ENCODE measurements around the gene HLA-DMB.

HLA-DMB gene

DNA sequence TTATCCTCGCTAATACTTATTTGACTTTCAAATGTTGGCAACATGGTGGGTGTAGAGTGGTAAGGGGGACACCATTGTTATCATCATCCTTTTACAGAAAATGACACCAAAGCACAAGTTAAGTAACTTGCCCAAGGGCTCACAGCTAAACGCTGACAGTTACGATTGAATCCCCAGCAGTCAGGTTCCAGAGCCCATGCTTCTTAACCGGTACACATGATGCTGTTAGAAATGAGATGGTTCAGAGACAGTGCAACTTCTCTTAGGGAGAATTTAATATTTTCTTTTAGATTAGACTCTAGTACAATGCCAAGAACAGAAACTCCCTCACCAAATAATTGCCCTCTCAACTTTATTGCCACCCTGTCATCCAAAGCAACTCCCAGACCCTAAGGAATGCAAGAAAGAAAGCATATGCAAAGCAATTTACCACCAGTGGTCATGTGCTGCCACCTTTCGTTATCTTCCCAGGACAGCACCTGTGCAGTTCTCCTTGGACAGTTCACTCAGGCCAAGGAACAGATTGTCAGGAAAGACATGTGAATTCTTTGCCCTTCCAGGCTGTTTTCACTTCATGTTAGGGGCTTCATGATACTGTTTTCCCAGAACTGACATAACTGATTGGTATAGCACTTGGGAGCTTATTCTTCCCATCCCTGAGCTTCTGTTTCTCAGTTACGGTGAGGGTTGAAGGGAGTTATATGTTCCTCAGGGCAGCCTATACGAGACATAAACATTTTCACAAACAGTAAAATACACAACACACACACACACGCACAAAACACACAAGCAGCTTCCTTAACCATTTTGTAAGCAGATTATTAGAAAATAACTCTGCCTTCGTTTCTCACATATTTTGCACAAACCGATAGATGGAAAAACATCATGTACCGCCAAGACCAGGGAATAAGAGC is 7.0 kb upstream of the HLA-DMB start:
- TF ChIP-seq GATA3 (IDR thresholded peaks at IDR 0.05; ENCODE audit: low read depth, low read length) (no peak), GATA2 (IDR thresholded peaks at IDR 0.05; ENCODE audit: low read depth, low read length) (no peak)

GRCh38 chr6:32946893-32947292 is 6.1 kb upstream of the HLA-DMB start:
- TF ChIP-seq GATA3 (IDR thresholded peaks at IDR 0.05; ENCODE audit: low read depth, low read length) (no peak), GATA2 (IDR thresholded peaks at IDR 0.05; ENCODE audit: low read depth, low read length) (no peak)

DNA sequence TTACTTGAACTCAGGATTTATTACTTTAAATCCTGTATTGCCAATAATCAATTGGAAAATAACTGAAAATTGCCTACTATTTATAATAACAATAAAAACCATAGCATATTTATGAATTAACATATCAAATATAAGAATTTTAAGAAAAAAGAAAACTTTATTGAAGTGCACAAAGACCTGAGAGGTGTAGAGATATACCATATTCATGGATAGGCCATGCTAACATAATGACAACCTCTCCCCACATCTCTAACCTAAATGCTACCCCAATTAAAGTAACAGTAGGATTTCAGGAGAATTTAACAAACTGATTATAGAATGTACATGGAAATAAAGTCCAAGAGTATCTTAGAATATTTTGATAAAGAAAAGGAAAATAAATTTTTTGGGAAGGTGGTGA is 5.1 kb upstream of the HLA-DMB start:
- TF ChIP-seq GATA3 (IDR thresholded peaks at IDR 0.05; ENCODE audit: low read depth, low read length) (no peak), GATA2 (IDR thresholded peaks at IDR 0.05; ENCODE audit: low read depth, low read length) (no peak)

DNA sequence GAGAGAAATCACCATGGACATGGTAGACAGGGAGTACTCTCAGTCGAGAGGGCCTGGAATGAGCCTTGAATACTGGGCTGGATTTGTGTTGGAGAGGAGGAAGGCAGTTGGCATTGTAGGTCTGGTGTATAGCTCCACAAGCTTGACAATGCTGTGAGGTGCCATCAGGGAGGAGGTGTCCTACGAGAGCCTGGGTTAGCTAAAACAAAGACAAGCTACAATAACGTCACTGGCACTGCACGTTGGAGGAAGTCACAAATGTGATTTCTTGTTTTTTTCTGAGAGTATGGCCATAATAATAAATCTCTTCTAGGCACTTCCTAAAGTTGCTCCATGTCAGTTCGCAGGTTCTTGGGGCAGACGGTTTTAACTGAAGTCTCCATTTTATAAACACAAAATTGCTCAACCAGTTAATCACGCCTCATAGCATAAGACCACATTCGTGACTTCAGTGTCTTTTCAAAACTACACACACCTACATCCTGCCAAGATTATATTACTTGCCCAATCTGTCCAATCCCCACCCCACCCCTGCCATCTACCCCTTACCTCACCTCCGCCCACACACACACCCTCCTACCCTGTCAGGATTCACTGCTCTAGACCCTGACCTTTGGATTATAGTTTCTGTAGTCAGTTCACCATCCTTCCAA is 4.4 kb upstream of the HLA-DMB start:
- TF ChIP-seq GATA2 (IDR thresholded peaks at IDR 0.05; ENCODE audit: low read depth, low read length) (no peak), GATA3 (IDR thresholded peaks at IDR 0.05; ENCODE audit: low read depth, low read length) (no peak)

DNA sequence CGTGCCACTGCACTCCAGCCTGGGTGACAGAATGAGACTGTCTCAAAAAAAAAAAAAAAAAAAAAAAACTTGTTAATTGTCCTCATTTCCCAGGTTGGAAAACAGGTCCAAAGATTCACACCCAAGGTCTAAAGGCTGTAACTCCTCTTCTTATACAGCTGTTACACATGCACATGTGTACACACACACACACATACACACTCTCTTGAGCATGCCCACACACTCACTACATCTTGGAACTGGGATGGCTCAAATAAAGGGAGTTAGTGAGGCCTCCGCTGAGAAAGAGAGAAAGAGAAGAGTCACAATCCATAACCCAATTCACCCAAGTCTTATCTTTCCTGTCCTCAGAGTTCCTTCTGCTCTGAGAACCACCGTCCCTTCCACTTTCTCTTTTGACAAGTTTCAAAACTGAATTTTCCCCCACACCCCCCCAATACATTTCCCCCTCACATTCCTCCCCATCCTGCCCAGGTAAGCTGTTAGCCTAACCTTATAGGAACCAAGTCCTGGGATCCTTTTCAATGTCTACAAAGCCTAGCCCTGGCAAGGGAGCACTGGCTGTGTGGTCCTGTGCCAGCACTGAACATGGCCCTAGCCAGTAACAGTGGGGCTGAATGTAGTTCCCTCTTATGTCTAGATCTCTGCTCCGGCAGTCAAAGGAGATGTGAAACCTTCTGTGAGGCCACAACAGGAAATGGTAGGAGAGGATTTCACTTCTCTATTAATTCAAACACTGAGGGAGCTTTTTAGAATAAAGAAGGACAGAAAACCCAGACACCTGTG is 3.2 kb upstream of the HLA-DMB start:
- TF ChIP-seq GATA2 (IDR thresholded peaks at IDR 0.05; ENCODE audit: low read depth, low read length), result no peak
- TF ChIP-seq GATA3 (IDR thresholded peaks at IDR 0.05; ENCODE audit: low read depth, low read length), result no peak

- no peak for TF ChIP-seq GATA3 (IDR thresholded peaks at IDR 0.05; ENCODE audit: low read depth, low read length)
- TF ChIP-seq GATA2 (IDR thresholded peaks at IDR 0.05; ENCODE audit: low read depth, low read length), result no peak
Measured at GRCh38 chr6:32941214-32941768, 463 bp upstream of the HLA-DMB start.

DNA sequence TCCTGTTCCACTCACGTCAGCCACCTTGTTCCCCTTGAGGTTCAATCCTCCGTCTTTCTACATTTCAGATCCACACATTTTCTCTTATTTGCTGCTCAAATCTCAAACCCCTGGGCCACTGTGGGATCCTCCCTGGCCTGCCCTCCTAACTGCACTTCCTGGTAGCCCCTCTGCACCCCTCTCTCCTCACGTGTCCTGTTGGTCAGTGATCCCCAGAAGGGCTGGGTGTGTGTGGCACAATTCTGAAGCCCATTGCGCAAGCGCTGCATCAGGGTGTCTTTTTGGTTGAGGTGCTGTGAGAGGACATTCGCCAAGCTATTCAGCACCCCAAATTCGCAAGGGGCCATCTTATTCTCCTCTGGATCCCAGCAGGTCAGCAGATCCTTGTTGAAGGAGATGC is 2.3 kb downstream of the HLA-DMB start:
- TF ChIP-seq GATA3 (IDR thresholded peaks at IDR 0.05; ENCODE audit: low read depth, low read length) (no peak), GATA2 (IDR thresholded peaks at IDR 0.05; ENCODE audit: low read depth, low read length) (no peak)

GRCh38 chr6:32937230-32937633 is 3.6 kb downstream of the HLA-DMB start:
- no peak for TF ChIP-seq GATA3 (IDR thresholded peaks at IDR 0.05; ENCODE audit: low read depth, low read length)
- no peak for TF ChIP-seq GATA2 (IDR thresholded peaks at IDR 0.05; ENCODE audit: low read depth, low read length)

GRCh38 chr6:32936239-32937152 is 4.3 kb downstream of the HLA-DMB start:
- TF ChIP-seq GATA2 (IDR thresholded peaks at IDR 0.05; ENCODE audit: low read depth, low read length) (no peak), GATA3 (IDR thresholded peaks at IDR 0.05; ENCODE audit: low read depth, low read length) (no peak)

DNA sequence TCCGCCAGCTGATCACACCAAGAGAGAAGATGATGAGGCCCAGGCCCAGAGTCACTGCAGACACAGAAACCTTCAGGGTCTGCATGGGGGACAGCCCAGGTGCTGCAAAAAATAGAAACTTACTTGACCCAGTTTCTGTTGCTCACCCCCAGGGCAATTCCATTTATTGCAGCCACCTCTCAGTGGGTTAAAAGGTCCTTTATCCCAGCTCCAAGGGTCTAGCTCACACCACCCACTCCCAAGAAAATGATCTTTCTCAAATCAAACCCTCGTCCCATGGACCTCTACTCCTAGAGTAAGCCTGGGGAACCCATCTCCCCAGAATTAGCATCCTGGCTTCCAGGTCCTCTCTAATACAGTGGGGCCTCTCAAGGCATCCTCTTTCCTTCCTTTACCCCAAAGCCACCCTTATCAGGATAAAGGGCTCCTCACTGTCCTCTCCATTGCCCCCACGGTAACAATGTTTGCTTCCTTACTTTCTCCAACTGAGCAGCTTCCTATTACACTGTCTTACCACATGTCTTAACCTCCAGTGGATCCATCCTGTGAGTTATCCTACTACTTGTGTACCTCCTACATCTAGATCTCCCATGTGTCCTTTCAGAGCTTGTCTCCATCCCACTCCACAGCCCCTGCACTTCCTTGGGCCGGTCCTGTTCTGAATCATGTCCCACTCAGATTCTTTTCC is 5.1 kb downstream of the HLA-DMB start:
- TF ChIP-seq GATA2 (IDR thresholded peaks at IDR 0.05; ENCODE audit: low read depth, low read length) (no peak), GATA3 (IDR thresholded peaks at IDR 0.05; ENCODE audit: low read depth, low read length) (no peak)

DNA sequence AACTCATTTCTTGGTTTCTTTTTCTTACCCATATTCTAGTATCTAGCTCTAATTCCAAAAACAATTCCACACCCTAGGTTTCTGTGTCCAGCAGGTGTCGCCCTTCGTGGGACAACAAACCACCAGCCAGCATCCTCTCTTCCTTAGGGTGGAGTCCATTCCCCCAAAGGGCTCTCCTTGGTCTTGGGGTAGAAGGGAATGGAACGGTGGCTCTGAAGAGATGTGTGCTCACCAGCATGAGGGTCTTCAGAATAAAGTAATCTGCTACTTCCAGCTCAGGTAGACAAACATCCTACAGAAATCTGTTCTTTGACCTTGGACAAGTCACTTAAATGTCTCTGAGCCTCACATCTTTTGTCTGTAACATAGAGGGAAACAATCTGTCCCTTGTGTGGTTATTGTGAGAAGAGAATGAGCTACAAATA is 7.2 kb downstream of the HLA-DMB start:
- TF ChIP-seq GATA2 (IDR thresholded peaks at IDR 0.05; ENCODE audit: low read depth, low read length) (no peak), GATA3 (IDR thresholded peaks at IDR 0.05; ENCODE audit: low read depth, low read length) (no peak)

DNA sequence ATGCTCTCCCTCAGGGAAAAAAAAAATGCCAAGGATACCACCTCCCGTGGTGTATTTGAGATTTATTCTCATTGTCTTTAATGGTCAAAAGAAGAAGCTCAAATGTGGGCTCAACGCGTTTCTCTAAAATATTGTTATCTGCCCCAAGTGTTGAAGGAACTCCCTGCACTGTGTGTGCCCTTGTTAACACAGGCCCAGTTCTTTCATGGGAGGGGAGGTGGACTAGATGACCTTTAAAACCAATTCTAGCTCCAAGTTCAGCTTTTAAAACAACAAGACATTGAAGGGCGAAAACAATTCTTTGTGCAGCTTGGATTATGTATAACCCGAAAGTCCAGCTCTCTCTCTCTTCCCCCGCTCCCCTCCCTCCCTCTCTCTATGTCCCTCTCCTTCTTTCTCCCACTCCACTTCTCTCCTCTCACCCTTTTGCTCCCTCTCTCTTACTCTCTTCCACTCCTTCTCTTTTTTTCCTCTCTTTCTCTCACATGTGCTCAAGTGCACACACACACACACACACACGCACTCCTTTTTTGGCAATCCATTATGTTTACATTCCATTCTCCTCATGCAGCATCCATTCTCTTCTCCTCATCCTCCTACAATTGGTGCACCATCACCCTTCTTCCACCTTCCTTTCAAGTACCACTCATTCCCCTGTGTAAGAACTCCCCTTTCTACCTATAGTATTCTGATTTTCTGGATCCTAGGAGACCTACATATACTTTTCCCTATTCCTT is 8.5 kb downstream of the HLA-DMB start:
- no peak for TF ChIP-seq GATA2 (IDR thresholded peaks at IDR 0.05; ENCODE audit: low read depth, low read length)
- no peak for TF ChIP-seq GATA3 (IDR thresholded peaks at IDR 0.05; ENCODE audit: low read depth, low read length)
